ENCODE data around the gene HOXC6. TPM values are rescaled to one million over a fixed set of nuclear protein-coding genes. Genes with fewer than 3 reads are reported as not detected.

Gene HOXC6
- total and polyA plus RNA-seq, 5 donors, result 0.34 to 0.65 (median 0.45) TPM; not detected in 1

- Histone ChIP-seq H3K9me3 (ENCODE audit: control insufficient read depth, low read length) (no peaks in the 10 kb centered on the region), H3K4me3 (ENCODE audit: low read length) (peak within 1 kb of the TSS; percentile 4), H3K27ac (ENCODE audit: low read length) (no peak within 1 kb of the TSS), H3K4me1 (ENCODE audit: control insufficient read depth, insufficient read depth, low read length) (no peaks in the 10 kb centered on the region), H3K27me3 (ENCODE audit: control insufficient read depth, insufficient read depth) (no peaks in the 10 kb centered on the region)
- ATAC-seq, result peak; percentile 52 to 69
- intact Hi-C loops (cut with DNase I), result no loop called here
- DNase-seq, result peak; percentile 79 to 90 (median 84)
- WGBS, result 5% methylated on average over 55 of the region's 55 CpGs
These were observed 43.1 kb upstream of the HOXC6 start, which contains the start of gene HOXC10 for GRCh38 chr12:53984901-53985691. HOXC10 (plus strand) TSS chr12:53985146; CDS start chr12:53985260, 114 bp downstream.

- 5% methylated on average over 21 of the region's 21 CpGs for WGBS
- no peak overlapping the region for H3K27ac ChIP-seq (ENCODE audit: low read length)
These were observed 42.6 kb upstream of the HOXC6 start for GRCh38 chr12:53985692-53985993.

GRCh38 chr12:53985994-53986685 lies 42.1 kb upstream of the HOXC6 start:
- 4% methylated on average over 50 of the region's 50 CpGs for WGBS
- Histone ChIP-seq H3K4me1 (ENCODE audit: control insufficient read depth, insufficient read depth, low read length) (no peaks in the 10 kb centered on the region), H3K9me3 (ENCODE audit: control insufficient read depth, low read length) (no peaks in the 10 kb centered on the region), H3K27ac (ENCODE audit: low read length) (no peak overlapping the region), H3K4me3 (ENCODE audit: low read length) (no peak overlapping the region), H3K27me3 (ENCODE audit: control insufficient read depth, insufficient read depth) (no peaks in the 10 kb centered on the region)
- intact Hi-C loops (cut with DNase I), result no loop called here
- DNase-seq (no peak), ATAC-seq (peak in 1 of 2 donors; percentile 33)

More at GRCh38 chr12:53985692-53985993, 42.6 kb upstream of the HOXC6 start:
- no peaks in the 10 kb centered on the region for H3K27me3 ChIP-seq (ENCODE audit: control insufficient read depth, insufficient read depth)
- ATAC-seq (no peak), DNase-seq (no peak)
- intact Hi-C loops (cut with DNase I), result no loop called here
- no peak overlapping the region for H3K4me3 ChIP-seq (ENCODE audit: low read length)
- H3K4me1 ChIP-seq (ENCODE audit: control insufficient read depth, insufficient read depth, low read length), result no peaks in the 10 kb centered on the region
- no peaks in the 10 kb centered on the region for H3K9me3 ChIP-seq (ENCODE audit: control insufficient read depth, low read length)

GRCh38 chr12:53986686-53987483 lies 41.4 kb upstream of the HOXC6 start:
- DNase-seq, result no peak
- Histone ChIP-seq H3K4me1 (ENCODE audit: control insufficient read depth, insufficient read depth, low read length) (no peaks in the 10 kb centered on the region), H3K27ac (ENCODE audit: low read length) (no peak overlapping the region), H3K9me3 (ENCODE audit: control insufficient read depth, low read length) (no peaks in the 10 kb centered on the region), H3K27me3 (ENCODE audit: control insufficient read depth, insufficient read depth) (no peaks in the 10 kb centered on the region), H3K4me3 (ENCODE audit: low read length) (no peak overlapping the region)
- ATAC-seq, result no peak
- intact Hi-C loops (cut with DNase I), result no loop called here
- 18% methylated on average over 21 of the region's 21 CpGs for WGBS

GRCh38 chr12:53987787-53988230 lies 40.4 kb upstream of the HOXC6 start:
- no peak overlapping the region for H3K4me3 ChIP-seq (ENCODE audit: low read length)

GRCh38 chr12:53988541-53989226 lies 39.6 kb upstream of the HOXC6 start:
- Histone ChIP-seq H3K4me3 (ENCODE audit: low read length) (no peak overlapping the region), H3K27me3 (ENCODE audit: control insufficient read depth, insufficient read depth) (peaks cover 5% of the 10 kb centered on the region), H3K27ac (ENCODE audit: low read length) (no peak overlapping the region), H3K9me3 (ENCODE audit: control insufficient read depth, low read length) (no peaks in the 10 kb centered on the region), H3K4me1 (ENCODE audit: control insufficient read depth, insufficient read depth, low read length) (no peaks in the 10 kb centered on the region)
- ATAC-seq (no peak), DNase-seq (no peak)
- intact Hi-C loops (cut with DNase I), result no loop called here
- WGBS, result 7% methylated on average over 5 of the region's 5 CpGs

More at GRCh38 chr12:53987787-53988230, 40.4 kb upstream of the HOXC6 start:
- DNase-seq, result no peak
- Histone ChIP-seq H3K9me3 (ENCODE audit: control insufficient read depth, low read length) (no peaks in the 10 kb centered on the region), H3K4me1 (ENCODE audit: control insufficient read depth, insufficient read depth, low read length) (no peaks in the 10 kb centered on the region), H3K27me3 (ENCODE audit: control insufficient read depth, insufficient read depth) (no peaks in the 10 kb centered on the region), H3K27ac (ENCODE audit: low read length) (no peak overlapping the region)
- WGBS, result 15% methylated on average over 4 of the region's 4 CpGs
- ATAC-seq, result no peak
- intact Hi-C loops (cut with DNase I), result no loop called here

GRCh38 chr12:53989227-53990113 lies 38.8 kb upstream of the HOXC6 start:
- intact Hi-C loops (cut with DNase I), result no loop called here
- DNase-seq, result no peak

GRCh38 chr12:53990311-53991076 lies 37.7 kb upstream of the HOXC6 start:
- Histone ChIP-seq H3K4me3 (ENCODE audit: low read length) (no peak overlapping the region), H3K27ac (ENCODE audit: low read length) (no peak overlapping the region), H3K9me3 (ENCODE audit: control insufficient read depth, low read length) (no peaks in the 10 kb centered on the region), H3K27me3 (ENCODE audit: control insufficient read depth, insufficient read depth) (peaks cover 5% of the 10 kb centered on the region), H3K4me1 (ENCODE audit: control insufficient read depth, insufficient read depth, low read length) (peaks cover 2% of the 10 kb centered on the region)
- WGBS, result 6% methylated on average over 27 of the region's 27 CpGs
- ATAC-seq (no peak), DNase-seq (no peak)
- intact Hi-C loops (cut with DNase I), result no loop called here

More at GRCh38 chr12:53989227-53990113, 38.8 kb upstream of the HOXC6 start:
- Histone ChIP-seq H3K4me1 (ENCODE audit: control insufficient read depth, insufficient read depth, low read length) (no peaks in the 10 kb centered on the region), H3K27me3 (ENCODE audit: control insufficient read depth, insufficient read depth) (peaks cover 5% of the 10 kb centered on the region), H3K4me3 (ENCODE audit: low read length) (no peak overlapping the region), H3K27ac (ENCODE audit: low read length) (no peak overlapping the region), H3K9me3 (ENCODE audit: control insufficient read depth, low read length) (no peaks in the 10 kb centered on the region)
- ATAC-seq, result no peak
- 5% methylated on average over 28 of the region's 28 CpGs for WGBS

GRCh38 chr12:53991077-53991460 lies 37.2 kb upstream of the HOXC6 start:
- peaks cover 5% of the 10 kb centered on the region for H3K27me3 ChIP-seq (ENCODE audit: control insufficient read depth, insufficient read depth)
- 3% methylated on average over 8 of the region's 8 CpGs for WGBS
- H3K27ac ChIP-seq (ENCODE audit: low read length), result no peak overlapping the region
- intact Hi-C loops (cut with DNase I), result no loop called here
- H3K4me1 ChIP-seq (ENCODE audit: control insufficient read depth, insufficient read depth, low read length), result peaks cover 3% of the 10 kb centered on the region
- ATAC-seq, result no peak
- H3K9me3 ChIP-seq (ENCODE audit: control insufficient read depth, low read length), result no peaks in the 10 kb centered on the region
- no peak overlapping the region for H3K4me3 ChIP-seq (ENCODE audit: low read length)
- DNase-seq, result no peak

Data from right cardiac atrium (tissue), 5 donors.